ENCODE data around the gene UNC5B. TPM values are rescaled to one million over a fixed set of nuclear protein-coding genes. Genes with fewer than 3 reads are reported as not detected.
A peak's percentile ranks its signal among the peaks of the same experiment; 100 is the strongest.

Gene UNC5B
- total RNA-seq, 1 donor from 2014 or later = 6.3 TPM

DNA sequence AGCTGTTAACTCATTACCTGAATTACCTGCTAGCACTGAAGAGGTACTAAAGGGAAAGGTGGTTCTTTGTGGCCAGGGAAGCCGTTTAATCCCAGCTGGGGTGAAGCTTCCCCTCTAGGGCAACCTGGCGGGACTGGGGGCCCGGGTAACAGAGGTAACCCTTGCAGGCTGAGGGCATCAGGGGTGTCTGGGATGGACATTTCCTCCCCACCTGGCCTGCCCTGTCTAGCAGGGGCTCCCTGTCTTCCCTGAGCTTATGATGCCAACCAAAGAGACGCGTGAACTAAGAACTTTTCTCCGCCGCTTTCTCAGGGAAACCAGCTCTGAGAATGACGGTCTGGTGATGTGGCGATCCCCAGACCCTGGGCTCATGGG lies 52.8 kb downstream of the UNC5B start:
- Histone ChIP-seq H3K27ac (ENCODE audit: low read depth, low read length) (no peak overlapping the region), H3K9ac (ENCODE audit: low read depth in 1 of 3, low read length in 3 of 3) (no peak overlapping the region), H3K27me3 (ENCODE audit: control insufficient read depth in 3 of 3, insufficient read depth in 3 of 3, low read length in 3 of 3) (no peaks in the 10 kb centered on the region), H3K9me3 (ENCODE audit: control insufficient read depth in 3 of 3, low read length in 3 of 3) (no peaks in the 10 kb centered on the region), H3K36me3 (ENCODE audit: control insufficient read depth in 3 of 3, insufficient read depth in 3 of 3, low read length in 3 of 3) (no peaks in the 10 kb centered on the region), H3K4me1 (ENCODE audit: control insufficient read depth in 3 of 3, insufficient read depth in 3 of 3, low read length in 3 of 3) (peaks cover 60 to 77% (median 75%) of the 10 kb centered on the region in 3 donors), H3K4me3 (ENCODE audit: low read length in 3 of 3) (no peak overlapping the region)

DNA sequence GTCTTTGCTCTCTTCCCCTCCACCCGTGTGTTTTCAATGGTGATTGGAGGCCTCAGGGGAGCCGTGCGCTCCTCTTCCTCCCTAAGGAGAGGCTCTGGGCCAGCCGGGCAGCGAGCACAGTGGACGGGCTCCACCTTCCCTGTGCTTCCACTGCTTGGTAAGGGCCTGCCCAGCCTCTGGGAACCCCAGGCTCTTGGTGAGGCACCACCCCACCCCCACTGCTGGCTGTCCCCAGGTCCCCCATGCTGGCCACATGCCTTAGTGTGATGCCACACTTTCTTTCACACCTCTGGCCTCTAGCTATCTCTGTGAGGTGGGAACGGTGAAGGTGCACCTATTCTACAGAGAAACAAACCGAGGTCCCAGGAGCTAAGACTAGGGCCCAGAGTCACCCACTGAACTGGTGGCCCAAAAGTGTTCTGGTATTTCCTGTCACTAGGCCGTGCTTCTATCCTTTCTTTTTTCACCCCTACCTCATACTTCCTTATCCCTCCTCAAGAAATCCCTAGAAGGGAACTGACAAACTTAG lies 53.3 kb downstream of the UNC5B start:
- no peak overlapping the region for H3K27ac ChIP-seq (ENCODE audit: low read depth, low read length)

DNA sequence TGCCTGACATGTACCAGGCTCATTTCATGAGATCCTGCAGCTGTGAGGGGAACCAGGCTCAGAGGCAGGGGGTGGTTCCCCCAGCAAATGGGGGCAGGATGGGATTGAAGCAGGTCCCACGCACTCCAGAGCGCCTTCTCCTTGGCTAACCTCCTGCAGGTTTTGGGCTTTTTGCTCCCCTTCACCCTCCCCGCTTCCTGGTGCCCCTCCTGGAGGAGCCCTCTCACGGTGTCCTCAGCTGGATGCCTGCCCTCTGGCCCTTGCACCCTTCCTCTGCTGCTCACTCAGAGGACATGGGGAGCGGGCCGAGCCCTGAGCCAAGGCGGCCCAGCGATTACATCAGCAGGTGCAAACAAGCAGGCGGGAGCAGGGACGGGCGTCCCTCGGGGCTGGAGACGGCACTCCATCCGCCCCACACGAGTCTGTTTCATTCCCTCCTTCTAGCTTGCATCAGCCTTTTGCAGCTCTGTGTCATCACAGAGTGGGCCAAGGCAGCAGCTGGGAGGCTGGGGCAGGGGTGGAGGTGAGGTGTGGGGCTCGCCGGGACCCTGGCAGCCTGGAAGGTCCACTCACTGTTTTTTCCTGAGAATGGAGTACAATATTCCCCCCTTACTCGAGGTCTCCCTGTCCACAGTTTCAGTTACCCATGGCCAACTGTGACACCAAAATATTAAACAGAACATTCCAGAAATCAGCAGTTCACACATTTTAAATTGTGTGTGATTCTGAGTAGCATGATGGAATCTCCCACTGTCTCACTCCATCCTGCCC lies 54.0 kb downstream of the UNC5B start:
- H3K9me3 ChIP-seq (ENCODE audit: control insufficient read depth in 3 of 3, low read length in 3 of 3) = no peaks in the 10 kb centered on the region
- H3K27ac ChIP-seq (ENCODE audit: low read depth, low read length) = no peak overlapping the region
- peak overlapping the region in 1 of 3 donors; percentile 57 for H3K9ac ChIP-seq (ENCODE audit: low read depth in 1 of 3, low read length in 3 of 3)
- no peaks in the 10 kb centered on the region for H3K27me3 ChIP-seq (ENCODE audit: control insufficient read depth in 3 of 3, insufficient read depth in 3 of 3, low read length in 3 of 3)
- no peaks in the 10 kb centered on the region for H3K36me3 ChIP-seq (ENCODE audit: control insufficient read depth in 3 of 3, insufficient read depth in 3 of 3, low read length in 3 of 3)
- peaks cover 50 to 74% (median 69%) of the 10 kb centered on the region in 3 donors for H3K4me1 ChIP-seq (ENCODE audit: control insufficient read depth in 3 of 3, insufficient read depth in 3 of 3, low read length in 3 of 3)
- no peak overlapping the region for H3K4me3 ChIP-seq (ENCODE audit: low read length in 3 of 3)

More for the DNA sequence above, 53.3 kb downstream of the UNC5B start:
- Histone ChIP-seq H3K4me1 (ENCODE audit: control insufficient read depth in 3 of 3, insufficient read depth in 3 of 3, low read length in 3 of 3) (peaks cover 55 to 75% (median 74%) of the 10 kb centered on the region in 3 donors), H3K36me3 (ENCODE audit: control insufficient read depth in 3 of 3, insufficient read depth in 3 of 3, low read length in 3 of 3) (no peaks in the 10 kb centered on the region), H3K27me3 (ENCODE audit: control insufficient read depth in 3 of 3, insufficient read depth in 3 of 3, low read length in 3 of 3) (no peaks in the 10 kb centered on the region), H3K9me3 (ENCODE audit: control insufficient read depth in 3 of 3, low read length in 3 of 3) (no peaks in the 10 kb centered on the region), H3K4me3 (ENCODE audit: low read length in 3 of 3) (no peak overlapping the region), H3K9ac (ENCODE audit: low read depth in 1 of 3, low read length in 3 of 3) (peak overlapping the region in 1 of 3 donors; percentile 57)

GRCh38 chr10:71266918-71267442 lies 54.6 kb downstream of the UNC5B start:
- Histone ChIP-seq H3K9ac (ENCODE audit: low read depth in 1 of 3, low read length in 3 of 3) (peak overlapping the region in 1 of 3 donors; percentile 16), H3K4me3 (ENCODE audit: low read length in 3 of 3) (no peak overlapping the region)

GRCh38 chr10:71267508-71268240 lies 55.3 kb downstream of the UNC5B start:
- peaks cover 42 to 70% (median 59%) of the 10 kb centered on the region in 3 donors for H3K4me1 ChIP-seq (ENCODE audit: control insufficient read depth in 3 of 3, insufficient read depth in 3 of 3, low read length in 3 of 3)
- peak overlapping the region in 1 of 3 donors; percentile 16 for H3K9ac ChIP-seq (ENCODE audit: low read depth in 1 of 3, low read length in 3 of 3)
- no peaks in the 10 kb centered on the region for H3K27me3 ChIP-seq (ENCODE audit: control insufficient read depth in 3 of 3, insufficient read depth in 3 of 3, low read length in 3 of 3)
- H3K36me3 ChIP-seq (ENCODE audit: control insufficient read depth in 3 of 3, insufficient read depth in 3 of 3, low read length in 3 of 3) = no peaks in the 10 kb centered on the region
- H3K4me3 ChIP-seq (ENCODE audit: low read length in 3 of 3) = no peak overlapping the region
- no peaks in the 10 kb centered on the region for H3K9me3 ChIP-seq (ENCODE audit: control insufficient read depth in 3 of 3, low read length in 3 of 3)
- H3K27ac ChIP-seq (ENCODE audit: low read depth, low read length) = peak overlapping the region; percentile 47

More at GRCh38 chr10:71266918-71267442, 54.6 kb downstream of the UNC5B start:
- Histone ChIP-seq H3K27ac (ENCODE audit: low read depth, low read length) (no peak overlapping the region), H3K36me3 (ENCODE audit: control insufficient read depth in 3 of 3, insufficient read depth in 3 of 3, low read length in 3 of 3) (no peaks in the 10 kb centered on the region), H3K4me1 (ENCODE audit: control insufficient read depth in 3 of 3, insufficient read depth in 3 of 3, low read length in 3 of 3) (peaks cover 45 to 70% (median 64%) of the 10 kb centered on the region in 3 donors), H3K9me3 (ENCODE audit: control insufficient read depth in 3 of 3, low read length in 3 of 3) (no peaks in the 10 kb centered on the region), H3K27me3 (ENCODE audit: control insufficient read depth in 3 of 3, insufficient read depth in 3 of 3, low read length in 3 of 3) (no peaks in the 10 kb centered on the region)

DNA sequence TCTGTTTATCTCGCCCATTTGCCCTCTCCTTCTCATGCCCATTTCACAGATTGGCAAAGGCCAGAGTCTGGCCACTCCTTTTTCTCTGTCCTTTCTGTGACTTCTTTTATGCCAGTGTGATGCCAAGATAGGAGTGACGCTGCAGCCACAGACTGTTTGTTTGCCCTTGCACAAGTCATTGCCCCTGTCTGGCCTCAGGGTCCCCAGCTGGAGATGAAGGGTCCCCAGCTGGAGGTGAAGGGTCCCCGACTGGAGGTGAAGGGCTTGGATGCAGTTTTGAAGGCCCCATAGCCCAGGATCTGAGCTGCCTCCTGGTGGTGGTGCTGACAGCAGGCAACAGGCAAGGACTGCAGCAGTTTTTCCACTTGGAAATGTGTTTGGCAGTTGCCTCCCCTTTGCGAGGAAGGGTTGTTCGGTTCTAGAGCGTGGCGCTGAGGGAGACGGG lies 55.9 kb downstream of the UNC5B start:
- Histone ChIP-seq H3K4me1 (ENCODE audit: control insufficient read depth in 3 of 3, insufficient read depth in 3 of 3, low read length in 3 of 3) (peaks cover 37 to 64% (median 54%) of the 10 kb centered on the region in 3 donors), H3K36me3 (ENCODE audit: control insufficient read depth in 3 of 3, insufficient read depth in 3 of 3, low read length in 3 of 3) (no peaks in the 10 kb centered on the region)

GRCh38 chr10:71268758-71269157 lies 56.4 kb downstream of the UNC5B start:
- Histone ChIP-seq H3K36me3 (ENCODE audit: control insufficient read depth in 3 of 3, insufficient read depth in 3 of 3, low read length in 3 of 3) (no peaks in the 10 kb centered on the region), H3K4me3 (ENCODE audit: low read length in 3 of 3) (peak overlapping the region in 1 of 3 donors; percentile 29), H3K27me3 (ENCODE audit: control insufficient read depth in 3 of 3, insufficient read depth in 3 of 3, low read length in 3 of 3) (no peaks in the 10 kb centered on the region), H3K27ac (ENCODE audit: low read depth, low read length) (peak overlapping the region; percentile 47), H3K9ac (ENCODE audit: low read depth in 1 of 3, low read length in 3 of 3) (peak overlapping the region; percentile 38 to 81 (median 54)), H3K9me3 (ENCODE audit: control insufficient read depth in 3 of 3, low read length in 3 of 3) (no peaks in the 10 kb centered on the region), H3K4me1 (ENCODE audit: control insufficient read depth in 3 of 3, insufficient read depth in 3 of 3, low read length in 3 of 3) (peaks cover 32 to 61% (median 49%) of the 10 kb centered on the region in 3 donors)

More for the DNA sequence above, 55.9 kb downstream of the UNC5B start:
- Histone ChIP-seq H3K9ac (ENCODE audit: low read depth in 1 of 3, low read length in 3 of 3) (peak overlapping the region; percentile 38 to 81 (median 54)), H3K27ac (ENCODE audit: low read depth, low read length) (peak overlapping the region; percentile 47), H3K4me3 (ENCODE audit: low read length in 3 of 3) (peak overlapping the region in 1 of 3 donors; percentile 29), H3K9me3 (ENCODE audit: control insufficient read depth in 3 of 3, low read length in 3 of 3) (no peaks in the 10 kb centered on the region), H3K27me3 (ENCODE audit: control insufficient read depth in 3 of 3, insufficient read depth in 3 of 3, low read length in 3 of 3) (no peaks in the 10 kb centered on the region)

GRCh38 chr10:71269301-71270288 lies 57.2 kb downstream of the UNC5B start:
- Histone ChIP-seq H3K27ac (ENCODE audit: low read depth, low read length) (no peak overlapping the region), H3K4me1 (ENCODE audit: control insufficient read depth in 3 of 3, insufficient read depth in 3 of 3, low read length in 3 of 3) (peaks cover 29 to 54% (median 46%) of the 10 kb centered on the region in 3 donors), H3K9ac (ENCODE audit: low read depth in 1 of 3, low read length in 3 of 3) (peak overlapping the region in 1 of 3 donors; percentile 45), H3K27me3 (ENCODE audit: control insufficient read depth in 3 of 3, insufficient read depth in 3 of 3, low read length in 3 of 3) (no peaks in the 10 kb centered on the region), H3K36me3 (ENCODE audit: control insufficient read depth in 3 of 3, insufficient read depth in 3 of 3, low read length in 3 of 3) (no peaks in the 10 kb centered on the region), H3K4me3 (ENCODE audit: low read length in 3 of 3) (no peak overlapping the region), H3K9me3 (ENCODE audit: control insufficient read depth in 3 of 3, low read length in 3 of 3) (no peaks in the 10 kb centered on the region)

All from skeletal muscle tissue (tissue), 4 donors.